Measurements from ENCODE around the gene EMILIN1. TPM values are rescaled to one million over a fixed set of nuclear protein-coding genes. Genes with fewer than 3 reads are reported as not detected.

Gene EMILIN1
- total RNA-seq, 1 donor: 137 TPM

- Histone ChIP-seq H2AFZ (ENCODE audit: low read length) (peak overlapping the region; percentile 97), H3K4me3 (ENCODE audit: insufficient read depth, low read length) (peak overlapping the region; percentile 66), H3K27me3 (ENCODE audit: insufficient read depth, low read length) (no peaks in the 10 kb centered on the region), H3K9me3 (ENCODE audit: low read depth, low read length) (no peaks in the 10 kb centered on the region), H4K20me1 (ENCODE audit: insufficient read depth, low read length) (no peaks in the 10 kb centered on the region), H3K79me2 (ENCODE audit: insufficient read depth, low read length) (no peaks in the 10 kb centered on the region), H3K4me2 (ENCODE audit: insufficient read depth, low read length) (peak overlapping the region; percentile 84), H3K36me3 (ENCODE audit: insufficient read depth, low read length) (no peaks in the 10 kb centered on the region), H3K27ac (ENCODE audit: low read depth, low read length) (no peak overlapping the region), H3K4me1 (ENCODE audit: insufficient read depth, low read length) (peaks cover 5% of the 10 kb centered on the region)
- no peak for TF ChIP-seq CTCF (IDR thresholded peaks at IDR 0.05; ENCODE audit: extremely low read depth, low read depth, low read length)
- DNase-seq (ENCODE audit: insufficient read length, low spot score, missing footprints): peak; percentile 99
These were observed 17.6 kb downstream of the EMILIN1 start for GRCh38 chr2:27095745-27096651.

GRCh38 chr2:27096748-27097297 lies 18.4 kb downstream of the EMILIN1 start:
- Histone ChIP-seq H2AFZ (ENCODE audit: low read length) (no peak overlapping the region), H3K4me1 (ENCODE audit: insufficient read depth, low read length) (peaks cover 5% of the 10 kb centered on the region), H4K20me1 (ENCODE audit: insufficient read depth, low read length) (no peaks in the 10 kb centered on the region), H3K27me3 (ENCODE audit: insufficient read depth, low read length) (no peaks in the 10 kb centered on the region), H3K36me3 (ENCODE audit: insufficient read depth, low read length) (no peaks in the 10 kb centered on the region), H3K79me2 (ENCODE audit: insufficient read depth, low read length) (no peaks in the 10 kb centered on the region), H3K4me3 (ENCODE audit: insufficient read depth, low read length) (no peak overlapping the region), H3K9me3 (ENCODE audit: low read depth, low read length) (no peaks in the 10 kb centered on the region), H3K4me2 (ENCODE audit: insufficient read depth, low read length) (no peak overlapping the region), H3K27ac (ENCODE audit: low read depth, low read length) (no peak overlapping the region)
- peak; percentile 69 for DNase-seq (ENCODE audit: insufficient read length, low spot score, missing footprints)
- TF ChIP-seq CTCF (IDR thresholded peaks at IDR 0.05; ENCODE audit: extremely low read depth, low read depth, low read length): no peak

GRCh38 chr2:27097341-27097740 lies 18.9 kb downstream of the EMILIN1 start:
- Histone ChIP-seq H2AFZ (ENCODE audit: low read length) (no peak overlapping the region), H3K4me3 (ENCODE audit: insufficient read depth, low read length) (no peak overlapping the region), H3K4me1 (ENCODE audit: insufficient read depth, low read length) (peaks cover 5% of the 10 kb centered on the region), H3K27me3 (ENCODE audit: insufficient read depth, low read length) (no peaks in the 10 kb centered on the region), H4K20me1 (ENCODE audit: insufficient read depth, low read length) (no peaks in the 10 kb centered on the region), H3K36me3 (ENCODE audit: insufficient read depth, low read length) (no peaks in the 10 kb centered on the region), H3K9me3 (ENCODE audit: low read depth, low read length) (no peaks in the 10 kb centered on the region), H3K4me2 (ENCODE audit: insufficient read depth, low read length) (no peak overlapping the region), H3K27ac (ENCODE audit: low read depth, low read length) (no peak overlapping the region), H3K79me2 (ENCODE audit: insufficient read depth, low read length) (no peaks in the 10 kb centered on the region)
- DNase-seq (ENCODE audit: insufficient read length, low spot score, missing footprints): no peak
- TF ChIP-seq CTCF (IDR thresholded peaks at IDR 0.05; ENCODE audit: extremely low read depth, low read depth, low read length): no peak

GRCh38 chr2:27099334-27099955 lies 21.0 kb downstream of the EMILIN1 start:
- Histone ChIP-seq H3K4me3 (ENCODE audit: insufficient read depth, low read length) (no peak overlapping the region), H3K4me1 (ENCODE audit: insufficient read depth, low read length) (peaks cover 5% of the 10 kb centered on the region), H3K9me3 (ENCODE audit: low read depth, low read length) (no peaks in the 10 kb centered on the region), H3K27ac (ENCODE audit: low read depth, low read length) (no peak overlapping the region), H2AFZ (ENCODE audit: low read length) (no peak overlapping the region), H3K27me3 (ENCODE audit: insufficient read depth, low read length) (no peaks in the 10 kb centered on the region), H4K20me1 (ENCODE audit: insufficient read depth, low read length) (no peaks in the 10 kb centered on the region), H3K4me2 (ENCODE audit: insufficient read depth, low read length) (no peak overlapping the region), H3K36me3 (ENCODE audit: insufficient read depth, low read length) (no peaks in the 10 kb centered on the region), H3K79me2 (ENCODE audit: insufficient read depth, low read length) (no peaks in the 10 kb centered on the region)
- DNase-seq (ENCODE audit: insufficient read length, low spot score, missing footprints): peak; percentile 45
- no peak for TF ChIP-seq CTCF (IDR thresholded peaks at IDR 0.05; ENCODE audit: extremely low read depth, low read depth, low read length)

Measured in osteoblast (primary cell).